G401.6 (cell line): ENCODE data around the gene SP6.
A peak's percentile ranks its signal among the peaks of the same experiment; 100 is the strongest.

ENCODE experiments used
- FAIRE-seq: peaks from 2 replicates; lab custom pipeline; 2012; peaks lifted over from hg19 to GRCh38; lab: Jason Lieb, UNC

Gene SP6

DNA sequence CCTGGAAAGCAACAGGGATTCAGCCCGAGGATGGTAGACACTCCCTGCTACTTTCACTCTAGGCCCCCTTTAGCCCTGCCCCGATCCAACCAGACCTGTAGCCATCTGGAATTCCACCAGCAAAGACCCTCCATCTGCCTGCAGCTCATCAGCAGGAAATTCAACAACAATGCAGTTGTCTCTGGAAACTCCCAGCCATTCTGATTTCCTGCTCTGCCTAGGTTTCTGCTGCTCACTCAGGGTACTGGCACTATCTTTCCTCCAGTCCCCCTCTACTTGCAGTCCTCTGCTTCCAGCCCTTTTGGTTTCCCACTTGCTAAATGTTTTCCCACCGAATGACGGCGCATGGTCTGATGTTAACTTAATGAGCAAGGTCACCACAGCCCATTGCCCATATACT lies 2.7 kb upstream of the SP6 start:
- no peak for FAIRE-seq

DNA sequence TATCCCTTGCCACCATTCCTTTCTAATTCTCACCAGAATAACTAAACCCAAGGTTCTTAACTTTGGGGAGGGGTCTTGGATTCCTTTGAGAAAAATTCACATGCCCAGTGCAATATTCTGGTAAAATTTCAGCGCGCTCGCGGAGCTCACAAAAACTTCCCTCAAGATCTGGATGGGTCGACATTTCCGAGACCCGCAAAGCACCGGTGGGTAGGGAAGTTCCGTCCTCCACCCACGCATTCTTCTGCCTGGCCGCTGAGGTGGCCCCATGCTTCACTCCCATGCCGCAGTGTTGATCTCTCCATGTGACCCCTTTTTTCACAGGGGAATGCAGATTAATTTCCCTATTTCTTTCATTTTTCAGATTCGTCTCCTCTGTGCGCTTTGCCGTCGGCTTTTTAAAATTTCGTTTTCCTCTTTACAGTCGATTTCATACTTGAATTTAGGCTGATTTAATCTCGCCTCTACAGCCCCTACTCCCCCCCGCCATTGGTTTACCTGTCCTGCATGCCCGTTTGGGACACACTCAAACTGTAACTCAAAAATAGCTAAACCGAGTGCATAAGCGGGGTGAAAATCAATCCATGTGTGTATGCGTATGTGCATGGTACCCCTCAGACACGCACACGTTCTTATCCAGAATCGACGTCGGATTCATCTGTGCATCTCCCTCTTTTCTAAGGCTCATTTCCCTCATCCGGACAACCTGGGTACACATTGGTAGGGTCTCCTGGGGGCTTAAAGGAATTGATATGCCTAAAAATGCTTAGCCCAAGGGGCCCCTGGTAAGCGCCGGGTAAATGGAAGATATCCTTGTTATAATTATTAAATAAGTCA lies 1.4 kb upstream of the SP6 start:
- no peak for FAIRE-seq

DNA sequence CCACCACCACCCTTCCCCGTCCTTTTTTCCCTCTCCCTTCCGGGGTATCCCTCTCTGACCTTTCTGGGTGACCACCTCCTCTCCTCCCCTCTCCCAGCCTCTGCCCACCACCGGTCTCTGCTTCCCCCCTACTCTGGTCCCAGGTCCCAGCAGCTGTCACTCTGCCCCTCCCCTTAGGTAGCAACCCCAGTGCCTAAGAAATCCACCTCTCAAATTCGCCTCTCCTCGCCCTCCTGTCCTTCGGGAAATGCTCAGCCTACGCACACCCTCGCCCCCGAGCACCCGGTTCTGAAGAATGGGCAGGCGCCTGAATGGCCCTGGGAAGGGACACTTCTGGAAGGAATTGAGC lies 775 bp upstream of the SP6 start:
- no peak for FAIRE-seq

DNA sequence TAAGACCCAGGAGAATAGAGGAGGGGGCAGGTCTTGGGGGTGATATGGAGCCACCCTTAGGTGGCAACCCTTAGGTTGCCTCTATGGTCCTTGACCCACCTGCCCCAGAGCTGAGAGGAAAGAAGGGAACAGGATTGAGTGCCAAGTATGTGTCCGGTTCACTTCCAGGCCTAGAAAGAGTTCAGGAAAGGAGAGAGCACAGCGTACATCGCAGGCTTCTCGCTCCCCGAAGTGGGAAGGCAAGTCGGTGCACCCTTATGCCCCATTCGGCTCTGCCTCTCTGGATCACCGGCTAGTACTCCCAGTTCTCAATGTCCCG lies 631 bp downstream of the SP6 start:
- no peak for FAIRE-seq

DNA sequence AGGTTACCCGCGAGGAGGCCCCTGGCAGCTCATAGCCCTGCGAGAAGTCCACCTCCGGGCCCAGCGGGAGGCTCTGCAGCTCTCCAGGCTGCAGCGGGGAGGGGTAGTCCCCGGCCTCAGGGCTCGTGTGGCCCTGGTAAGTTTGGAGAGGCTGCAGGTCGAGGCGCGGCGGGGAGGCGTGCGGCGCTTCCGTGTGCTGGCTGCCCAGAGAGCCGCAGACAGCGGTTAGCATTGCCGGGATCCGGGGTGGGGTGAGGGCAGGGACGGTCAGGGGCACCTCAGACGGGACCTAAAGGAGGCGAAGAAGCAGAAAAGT lies 2.8 kb downstream of the SP6 start:
- no peak for FAIRE-seq

DNA sequence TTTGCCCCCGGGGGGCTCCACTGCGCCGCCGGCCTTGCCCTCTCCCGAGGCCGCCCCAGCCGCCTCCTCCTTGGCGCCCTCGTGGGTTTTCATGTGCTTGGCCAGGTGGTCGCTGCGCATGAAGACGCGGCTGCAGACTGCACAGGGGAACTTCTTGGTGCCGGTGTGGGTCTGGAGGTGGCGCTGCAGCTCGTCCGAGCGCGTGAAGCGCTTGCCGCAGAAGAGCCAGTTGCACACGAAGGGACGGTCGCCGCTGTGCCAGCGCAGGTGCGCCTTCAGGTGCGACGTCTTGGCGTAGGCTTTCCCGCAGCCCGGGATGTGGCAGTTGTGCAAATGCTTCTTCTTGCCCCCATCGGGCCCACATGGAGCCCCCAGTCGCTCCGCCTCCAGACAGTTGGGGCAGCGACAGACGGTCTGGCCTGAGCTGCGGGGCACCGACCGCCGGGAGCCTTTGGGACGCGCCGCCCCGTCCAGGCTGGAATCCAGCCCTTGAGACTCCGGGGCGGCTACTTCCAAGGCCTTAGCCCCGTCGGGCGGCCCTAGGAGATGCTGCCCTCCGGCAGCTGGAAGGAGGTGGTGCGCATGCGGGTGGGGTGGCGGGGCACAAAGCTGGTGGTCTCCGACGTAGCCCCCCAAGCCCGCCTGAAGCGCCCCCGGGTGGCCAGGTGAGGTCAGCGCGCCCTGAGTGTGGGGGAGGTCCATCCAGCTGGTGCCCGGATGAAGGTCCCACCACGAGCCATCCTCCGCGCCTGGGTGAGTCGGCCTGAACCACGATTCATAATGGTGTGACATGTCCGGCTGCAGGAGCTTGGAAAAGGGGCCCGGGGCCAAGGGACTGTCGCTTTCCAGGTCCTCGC lies 3.4 kb downstream of the SP6 start:
- no peak for FAIRE-seq

DNA sequence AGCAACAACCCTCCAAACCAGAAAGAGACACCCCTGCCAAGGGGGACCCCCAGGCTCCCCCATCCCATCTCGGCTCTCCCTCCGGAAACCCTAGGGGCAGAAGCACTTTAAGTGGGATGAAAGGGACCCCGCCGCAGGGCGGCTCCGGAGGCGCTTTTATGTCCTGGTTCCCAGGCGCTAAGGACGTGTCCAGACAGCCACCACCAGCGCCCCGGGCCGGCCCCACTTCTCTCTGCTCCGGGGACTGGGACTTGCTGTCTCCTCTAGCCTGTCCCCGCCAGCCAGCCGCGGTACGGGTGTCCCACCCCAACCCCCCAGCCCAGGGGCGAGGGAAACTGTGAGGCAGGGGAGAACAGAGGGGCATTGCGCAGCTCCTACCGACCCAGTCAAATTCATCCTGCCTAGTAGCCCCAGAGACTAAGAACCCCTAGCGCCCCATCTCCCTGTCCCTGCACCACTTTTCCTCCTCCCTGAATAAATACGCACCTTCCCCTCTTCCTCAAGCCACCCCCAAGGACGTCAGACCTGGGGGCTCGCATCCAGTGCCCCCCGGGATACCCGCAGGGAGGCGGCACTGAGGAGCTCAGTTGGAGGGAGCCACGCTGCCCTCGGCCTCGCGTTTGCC lies 4.1 kb downstream of the SP6 start:
- FAIRE-seq, result no peak

DNA sequence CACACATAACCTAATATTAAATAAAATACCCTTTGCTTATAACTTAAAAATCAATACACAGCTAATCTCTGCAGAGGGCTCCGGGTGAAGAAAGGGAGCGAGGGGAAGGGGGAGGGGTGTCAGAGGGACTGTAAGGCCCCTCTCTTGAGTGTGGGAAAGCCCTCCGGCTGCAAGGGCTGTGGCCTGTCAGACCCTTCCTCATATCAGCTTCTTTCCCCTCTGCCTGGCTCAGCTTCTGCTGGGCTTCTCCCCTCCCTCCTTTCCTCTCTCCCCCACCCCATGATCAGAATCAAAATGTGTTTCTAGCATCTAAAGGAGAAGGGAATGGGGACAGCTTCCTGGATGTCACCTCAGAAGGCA lies 5.3 kb downstream of the SP6 start:
- FAIRE-seq, result no peak

DNA sequence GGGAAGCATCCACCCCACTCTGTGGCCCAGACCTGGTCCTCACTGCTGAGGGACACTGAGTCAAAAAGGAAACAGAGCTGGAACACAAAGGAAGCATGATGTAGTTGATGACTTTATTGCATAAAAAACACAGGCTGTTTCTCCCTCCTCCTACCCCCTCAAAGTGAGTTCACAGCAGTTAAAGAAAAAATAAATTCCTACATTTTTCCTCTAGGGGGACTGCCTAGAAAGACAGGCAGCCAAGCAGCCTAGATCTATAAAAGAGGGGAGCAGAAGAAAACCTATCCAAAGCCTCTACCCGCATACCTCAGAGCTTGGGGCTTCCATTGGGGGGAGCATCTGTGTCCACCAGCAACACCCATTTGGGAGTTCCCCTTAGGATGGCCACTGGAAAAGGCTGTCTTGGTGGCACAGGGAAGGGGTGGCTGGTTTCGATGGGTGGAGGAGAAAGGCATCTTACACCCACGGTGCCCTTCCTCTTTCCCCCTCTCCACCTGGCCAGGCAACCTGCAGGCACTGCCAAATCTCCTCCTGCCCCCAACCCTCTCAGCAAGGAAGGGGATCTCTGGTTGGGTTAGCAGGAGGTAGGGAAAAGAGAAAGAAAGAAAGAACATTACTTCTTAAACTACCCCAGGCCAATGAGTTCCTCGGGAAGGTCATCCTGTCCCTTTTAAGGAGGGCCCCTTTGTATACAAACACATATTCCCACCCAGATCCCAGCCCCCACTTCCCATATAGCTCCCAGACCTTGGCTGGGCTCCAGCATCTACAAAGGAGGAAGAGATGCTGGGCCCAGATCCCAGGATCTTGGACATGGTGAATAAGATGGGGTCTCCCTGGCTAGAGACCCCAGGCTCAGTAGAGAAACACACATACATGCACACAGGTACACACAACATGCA lies 5.9 kb downstream of the SP6 start:
- peak; percentile 39 for FAIRE-seq

DNA sequence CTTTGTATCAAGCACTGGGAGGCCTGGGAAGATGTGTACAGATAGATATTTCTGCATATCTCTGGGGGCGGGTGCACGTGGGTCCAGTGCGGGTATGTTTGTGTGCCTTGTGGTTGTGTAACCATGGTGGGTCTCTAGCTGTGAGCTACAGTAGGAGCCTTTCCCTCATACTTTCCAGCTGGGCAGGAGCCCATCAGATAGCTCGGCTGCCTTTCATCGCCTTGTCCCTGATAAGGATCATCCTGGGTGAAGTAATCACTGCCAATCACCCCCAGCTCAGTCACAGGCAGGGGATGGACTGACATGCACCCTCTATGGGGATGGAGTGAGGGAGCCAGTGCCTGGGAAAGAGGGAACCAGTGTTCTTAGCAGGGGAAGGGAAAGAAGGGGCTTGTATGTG lies 6.7 kb downstream of the SP6 start:
- no peak for FAIRE-seq

DNA sequence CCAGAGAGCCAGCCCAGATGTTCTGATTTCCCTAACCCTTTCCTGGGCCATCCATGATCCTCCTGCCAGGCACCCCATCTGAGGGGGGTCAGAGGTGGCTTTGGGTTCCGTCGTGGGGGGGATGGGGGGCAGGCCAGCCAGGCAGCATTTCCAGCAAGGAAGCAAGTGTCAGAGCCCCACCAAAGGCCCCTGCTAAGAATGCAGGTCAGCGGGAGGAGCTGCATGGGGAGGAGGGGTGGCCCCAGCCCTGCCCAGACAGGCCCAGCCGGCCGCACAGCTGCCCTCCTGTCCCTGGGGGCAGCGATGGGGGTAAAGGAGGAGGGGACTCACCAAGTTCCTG lies 7.6 kb downstream of the SP6 start:
- no peak for FAIRE-seq

DNA sequence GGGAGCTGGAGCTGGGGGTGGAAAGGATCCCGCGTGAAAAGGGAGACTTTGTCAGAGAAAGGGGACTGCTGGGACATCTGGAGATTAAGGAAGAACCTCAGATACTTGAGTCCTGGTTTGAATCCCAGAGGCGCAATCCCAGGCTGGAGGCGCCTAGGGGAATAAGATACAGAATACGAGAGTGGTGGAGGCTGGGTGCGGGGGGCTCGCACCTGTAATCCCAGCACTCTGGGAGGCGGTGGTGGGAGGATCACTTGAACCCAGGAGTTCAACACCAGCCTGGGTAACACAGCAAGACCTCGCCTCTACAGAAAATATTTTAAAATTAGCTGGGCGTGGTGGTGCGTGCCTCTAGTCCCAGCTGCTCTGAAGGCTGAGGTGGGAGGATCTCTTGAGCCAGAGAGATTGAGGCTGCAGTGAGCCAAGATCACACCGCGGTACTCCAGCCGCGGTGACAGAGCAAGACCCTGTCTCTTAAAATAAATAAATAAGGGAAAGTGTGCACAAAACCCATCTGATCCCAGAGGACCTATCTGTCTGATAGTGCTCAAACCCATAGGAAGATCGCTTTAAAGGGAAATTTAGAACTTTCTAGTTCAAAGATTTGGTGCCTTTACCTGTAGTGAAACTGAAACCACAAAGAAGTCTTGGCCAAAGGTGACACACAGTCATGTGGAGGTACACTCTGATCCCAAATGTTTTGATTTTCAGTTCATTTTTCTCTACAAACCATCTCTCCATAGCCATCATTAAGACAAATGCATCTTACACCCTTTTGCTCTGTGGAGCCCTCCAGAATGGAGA lies 9.3 kb downstream of the SP6 start:
- FAIRE-seq, result no peak

DNA sequence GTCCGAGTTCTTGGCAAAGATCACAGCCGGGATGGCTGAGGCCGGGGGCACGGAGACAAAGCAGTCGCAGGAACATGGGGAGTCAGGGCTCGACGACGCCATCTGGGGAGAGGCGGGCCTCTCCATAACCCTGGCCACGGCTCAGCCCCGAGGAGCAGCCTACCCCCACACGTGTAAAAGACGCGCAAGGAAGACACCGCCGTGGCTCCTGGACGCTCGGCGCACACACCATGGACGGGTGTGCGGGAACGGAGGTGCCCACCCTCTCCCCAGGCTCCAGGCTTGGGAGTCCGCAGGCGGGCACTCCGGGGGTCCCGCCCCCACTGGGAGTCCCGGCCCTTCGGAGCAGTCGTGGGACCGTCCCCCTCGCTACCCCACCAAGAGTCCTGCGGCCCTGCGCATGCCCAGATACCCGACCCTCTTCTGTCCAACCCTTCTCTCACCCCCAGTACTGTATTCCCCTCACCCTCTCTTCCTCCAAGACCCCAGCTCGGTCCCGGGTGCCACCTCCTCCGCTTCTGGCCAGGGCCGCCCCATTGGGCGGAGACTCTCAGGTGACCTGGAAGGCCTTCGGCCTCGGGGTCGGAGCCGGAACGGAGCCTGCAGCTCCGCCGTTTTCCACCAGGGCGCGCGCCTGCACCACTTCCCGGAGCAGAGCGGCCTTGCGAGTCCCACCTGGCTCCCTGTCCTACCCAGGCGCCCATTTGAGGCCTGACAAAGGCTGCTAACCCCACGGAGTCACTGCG lies 10.0 kb downstream of the SP6 start, which contains the start of gene SCRN2:
Gene SCRN2 (minus strand): TSS at position 532 of the 746 bp plus-strand sequence. CDS start 430 bp downstream, at position 102.
- FAIRE-seq, result peak; percentile 91

DNA sequence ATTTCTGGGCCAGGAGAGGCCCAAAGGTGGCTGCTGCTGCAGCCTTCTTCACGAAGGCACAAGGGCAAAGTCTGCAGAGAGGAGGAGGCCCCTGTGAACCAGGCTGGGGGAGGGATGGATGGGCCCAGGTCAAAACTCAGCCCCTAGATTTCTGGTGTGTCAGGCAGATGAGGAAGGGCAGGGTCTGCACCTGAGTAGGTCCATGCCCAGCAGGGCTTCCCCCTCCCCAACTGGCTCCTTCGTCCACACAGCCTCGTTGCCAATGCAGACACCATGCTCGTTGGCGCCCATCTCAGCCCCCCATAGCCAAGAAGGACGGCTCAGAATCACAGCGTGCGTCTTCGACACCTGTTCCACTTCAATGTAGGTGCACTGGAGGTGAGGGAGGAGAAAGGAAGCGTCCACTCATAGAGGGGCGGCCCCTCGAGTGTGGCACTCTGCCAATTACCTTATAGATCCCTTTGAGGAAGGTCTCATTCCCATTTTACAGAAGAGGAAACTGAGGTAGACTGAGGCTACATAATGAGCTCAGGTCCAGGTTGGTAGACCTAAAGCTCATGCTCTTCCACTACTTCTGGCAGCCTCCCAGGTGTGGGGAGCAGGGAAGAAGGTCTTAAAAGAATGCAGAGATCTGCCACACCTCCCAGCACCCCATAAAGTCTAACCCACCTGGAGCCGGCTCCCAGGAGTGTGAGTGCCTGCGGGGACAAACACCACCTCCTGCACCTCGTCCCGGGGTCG lies 10.8 kb downstream of the SP6 start:
- FAIRE-seq, result no peak

DNA sequence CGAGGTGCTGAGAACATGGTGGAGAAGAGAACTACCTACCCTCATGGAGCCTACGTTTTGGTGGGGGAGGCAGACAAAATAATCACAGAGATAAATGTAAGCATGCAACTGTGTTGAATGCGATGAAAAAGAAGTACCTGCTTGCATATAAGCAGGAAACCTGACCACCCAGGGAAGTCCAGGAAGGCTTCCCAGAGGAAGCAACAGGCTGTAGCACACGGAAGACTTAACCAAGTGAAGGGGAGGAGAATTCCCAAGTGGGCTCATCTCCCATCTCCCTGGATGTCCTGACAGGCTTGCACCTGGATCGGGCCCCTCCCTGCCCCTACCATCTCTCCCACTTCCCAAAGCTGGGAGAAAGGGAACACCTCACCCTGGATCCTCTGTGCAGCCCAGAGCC lies 11.9 kb downstream of the SP6 start:
- no peak for FAIRE-seq

DNA sequence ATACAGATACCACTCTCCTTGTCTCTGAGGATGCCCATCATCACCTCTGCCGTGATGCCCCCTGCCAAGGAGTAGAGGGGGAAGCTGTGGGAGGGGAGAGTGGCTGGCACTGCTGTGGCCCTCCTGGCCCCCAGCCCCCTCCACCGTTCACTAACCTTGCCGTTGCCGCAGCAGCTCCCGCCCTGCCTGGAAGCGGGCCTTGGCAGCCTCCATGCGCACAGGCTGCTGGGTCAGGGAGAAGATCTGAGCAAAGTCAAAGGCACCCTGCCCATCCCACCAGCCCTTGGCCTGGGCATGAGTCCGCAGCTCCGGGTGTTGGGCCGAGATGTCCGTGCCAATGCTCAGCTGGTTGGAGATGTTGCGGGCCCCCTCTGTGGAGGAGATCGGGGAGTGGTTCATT lies 12.3 kb downstream of the SP6 start:
- no peak for FAIRE-seq

DNA sequence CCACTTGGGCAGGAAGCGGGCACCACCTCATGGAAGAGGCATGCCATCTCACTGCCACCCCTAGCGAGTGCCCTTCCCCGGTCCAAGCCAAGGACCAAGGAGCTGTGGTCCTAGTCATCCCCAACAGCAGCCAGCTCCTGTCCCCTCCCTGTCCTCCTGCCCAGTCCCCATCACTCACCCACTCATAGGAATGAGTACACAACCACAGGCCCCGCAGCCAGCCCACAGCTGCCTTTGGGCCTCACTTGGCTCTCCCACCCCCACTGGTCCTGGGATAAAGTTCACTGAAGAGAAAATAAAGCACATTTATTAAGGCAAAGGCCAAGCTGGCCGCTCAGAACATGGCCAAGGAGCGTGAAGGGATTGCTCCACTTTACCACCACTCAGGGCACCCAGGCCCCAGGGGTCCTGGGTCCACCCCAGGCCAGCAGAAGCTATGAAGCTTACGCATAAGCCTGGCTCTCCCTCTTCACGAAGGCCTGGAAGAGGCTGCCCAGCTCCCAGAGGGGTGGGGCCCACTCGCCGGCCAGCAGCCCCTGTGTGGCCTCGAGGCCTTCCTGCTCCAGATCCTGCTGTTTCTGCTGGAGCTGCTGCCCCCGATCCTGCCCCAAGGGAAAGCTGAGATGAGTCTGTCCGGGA lies 13.4 kb downstream of the SP6 start:
- no peak for FAIRE-seq

DNA sequence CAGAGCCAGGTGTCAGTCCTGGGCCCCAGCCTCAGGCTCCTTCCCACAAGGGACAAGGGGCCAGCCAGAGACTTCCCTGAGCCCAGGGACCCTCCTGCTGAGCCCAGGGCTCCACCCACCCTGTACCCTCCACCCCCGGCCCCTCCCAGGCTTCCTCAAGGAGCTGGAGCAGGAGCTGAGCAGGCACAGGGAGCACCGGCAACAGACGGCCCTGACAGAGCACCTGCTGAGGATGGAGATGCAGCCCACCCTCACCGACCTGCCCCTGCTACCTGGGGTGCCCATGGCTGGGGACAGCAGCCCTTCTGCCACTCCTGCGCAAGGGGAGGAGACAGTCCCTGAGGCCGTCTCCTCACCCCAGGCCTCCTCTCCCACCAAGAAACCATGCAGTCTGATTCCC lies 14.4 kb downstream of the SP6 start:
- no peak for FAIRE-seq

DNA sequence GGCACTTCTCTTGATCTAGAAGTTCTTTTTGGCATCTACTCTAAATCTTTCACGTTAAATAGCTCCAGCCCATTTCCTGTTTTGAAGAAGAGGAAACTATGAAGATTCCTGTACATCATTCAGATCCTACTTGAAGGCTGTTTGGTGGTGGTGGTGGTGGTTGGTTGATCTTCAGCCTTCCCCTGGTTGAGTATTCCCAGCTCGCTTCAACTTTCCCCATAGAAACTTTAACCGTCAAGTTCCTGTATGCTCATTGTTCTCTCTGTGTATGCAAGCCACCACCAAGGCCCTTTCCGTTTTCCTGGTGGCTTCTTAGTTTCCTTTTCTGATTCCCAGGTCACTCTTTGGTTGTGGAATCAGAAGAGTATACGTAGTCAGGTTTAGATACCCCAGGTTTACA lies 16.2 kb downstream of the SP6 start:
- FAIRE-seq, result no peak

DNA sequence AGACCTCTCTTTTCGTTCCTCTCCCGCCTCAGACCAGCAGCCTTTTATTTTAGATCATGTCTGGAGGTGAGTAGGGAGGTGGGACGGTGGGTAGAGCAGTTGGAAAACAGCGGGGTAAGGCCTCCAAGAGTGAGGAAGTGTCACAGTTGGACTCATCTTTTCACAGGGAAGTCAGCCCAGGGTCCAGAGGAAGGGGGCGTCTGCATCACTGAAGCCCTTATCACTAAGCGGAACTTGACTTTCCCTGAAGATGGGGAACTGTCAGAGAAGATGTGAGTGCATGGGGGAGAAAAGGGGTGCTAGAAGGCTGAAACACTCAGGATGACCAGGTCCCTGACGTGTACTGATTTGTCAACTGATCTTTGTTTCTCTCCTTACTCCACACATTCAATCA lies 19.0 kb downstream of the SP6 start:
- FAIRE-seq, result no peak
